D721Med (cell line): Measurements from ENCODE around the gene ATXN7.

Experiments used
- DNase-seq: peaks from one replicate; pipeline ENCODE4 v3.0.0; 2011; ENCODE audit warnings: low spot score; ENCODE audit not compliant: insufficient read length
- FAIRE-seq: peaks from 2 replicates; lab custom pipeline; 2011; peaks lifted over from hg19 to GRCh38; lab: Jason Lieb, UNC
- CTCF ChIP-seq: IDR thresholded peaks from 2 replicates; pipeline ENCODE4 v1.5.1; 2012; ENCODE audit warnings: mild to moderate bottlenecking, control low read depth; ENCODE audit not compliant: insufficient read depth; ENCODE audit errors: missing control alignments

Gene ATXN7

GRCh38 chr3:63922491-63923199, 59.0 kb downstream of the ATXN7 start:
- no peak for DNase-seq
- no peak for FAIRE-seq
- no peak for TF ChIP-seq CTCF

- FAIRE-seq (no peak), DNase-seq (no peak)
- TF ChIP-seq CTCF = no peak
Observed at GRCh38 chr3:63926309-63926708, 62.6 kb downstream of the ATXN7 start.

- FAIRE-seq (no peak), DNase-seq (no peak)
Observed at GRCh38 chr3:63927422-63928280, 64.0 kb downstream of the ATXN7 start.

GRCh38 chr3:63931290-63931689, 67.6 kb downstream of the ATXN7 start:
- TF ChIP-seq CTCF = no peak
- DNase-seq = no peak
- no peak for FAIRE-seq

More at GRCh38 chr3:63927422-63928280, 64.0 kb downstream of the ATXN7 start:
- no peak for TF ChIP-seq CTCF

- no peak for TF ChIP-seq CTCF
- no peak for FAIRE-seq
- DNase-seq = no peak
Observed at GRCh38 chr3:63932509-63933212, 69.0 kb downstream of the ATXN7 start.

- DNase-seq (no peak), FAIRE-seq (no peak)
- TF ChIP-seq CTCF = no peak
Observed at GRCh38 chr3:63933459-63933858, 69.8 kb downstream of the ATXN7 start.
